Measurements from ENCODE around the gene MYO1D.
A peak's percentile ranks its signal among the peaks of the same experiment; 100 is the strongest.

Gene MYO1D

GRCh38 chr17:32496395-32497073 is 380.4 kb downstream of the MYO1D start:
- DNase-seq: peak; percentile 94

- DNase-seq: peak; percentile 24
These were observed 381.3 kb downstream of the MYO1D start for GRCh38 chr17:32495359-32496231.

- no peak for DNase-seq
These were observed 382.1 kb downstream of the MYO1D start for GRCh38 chr17:32494621-32495358.

DNA sequence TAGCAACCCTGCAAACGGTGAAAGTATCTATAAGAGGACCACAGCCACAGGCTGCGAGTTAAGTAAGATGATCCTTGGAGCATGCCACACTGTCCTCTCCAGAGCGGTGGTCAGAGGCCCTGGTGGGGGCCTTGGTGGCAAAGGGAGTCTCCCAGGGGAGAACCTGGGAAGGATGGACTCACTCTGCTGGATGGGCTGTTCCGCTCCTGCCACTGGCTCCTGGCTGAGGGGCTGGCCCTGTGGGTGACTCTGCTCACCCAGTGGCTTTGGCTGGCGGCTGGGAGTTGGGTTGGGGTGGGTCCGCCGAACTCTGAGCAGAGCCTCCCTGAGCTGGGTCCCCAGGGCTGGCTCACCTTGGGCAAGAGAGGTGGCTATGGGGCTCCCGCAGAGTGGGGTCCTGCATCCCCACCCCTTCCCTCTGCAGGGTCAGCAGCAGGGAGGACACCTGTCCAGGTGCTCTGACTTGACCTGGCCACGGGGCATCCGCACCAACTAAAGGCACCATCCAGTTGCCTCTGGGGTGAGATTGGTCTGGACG is 382.9 kb downstream of the MYO1D start:
- no peak for DNase-seq

DNA sequence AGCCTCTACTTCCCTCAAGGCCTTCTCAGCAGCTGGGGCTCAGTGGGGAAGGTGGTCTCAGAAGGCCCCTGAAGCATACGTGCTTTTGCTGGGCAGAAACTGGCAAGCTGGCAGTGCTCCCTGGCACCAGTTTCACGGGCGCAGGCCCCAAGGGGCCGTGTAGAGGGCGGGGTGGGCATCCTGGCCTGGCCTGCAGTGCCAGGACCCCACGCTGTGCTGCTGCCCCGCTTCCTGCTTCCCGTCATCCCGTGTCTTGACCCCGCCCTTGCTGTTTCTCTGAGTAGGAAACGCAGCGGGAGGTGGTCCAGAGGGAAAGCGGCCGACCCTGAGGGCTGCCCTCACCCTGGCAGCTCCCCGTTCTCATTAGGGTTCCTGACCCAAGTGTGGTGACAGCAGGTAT is 383.4 kb downstream of the MYO1D start:
- no peak for DNase-seq

DNA sequence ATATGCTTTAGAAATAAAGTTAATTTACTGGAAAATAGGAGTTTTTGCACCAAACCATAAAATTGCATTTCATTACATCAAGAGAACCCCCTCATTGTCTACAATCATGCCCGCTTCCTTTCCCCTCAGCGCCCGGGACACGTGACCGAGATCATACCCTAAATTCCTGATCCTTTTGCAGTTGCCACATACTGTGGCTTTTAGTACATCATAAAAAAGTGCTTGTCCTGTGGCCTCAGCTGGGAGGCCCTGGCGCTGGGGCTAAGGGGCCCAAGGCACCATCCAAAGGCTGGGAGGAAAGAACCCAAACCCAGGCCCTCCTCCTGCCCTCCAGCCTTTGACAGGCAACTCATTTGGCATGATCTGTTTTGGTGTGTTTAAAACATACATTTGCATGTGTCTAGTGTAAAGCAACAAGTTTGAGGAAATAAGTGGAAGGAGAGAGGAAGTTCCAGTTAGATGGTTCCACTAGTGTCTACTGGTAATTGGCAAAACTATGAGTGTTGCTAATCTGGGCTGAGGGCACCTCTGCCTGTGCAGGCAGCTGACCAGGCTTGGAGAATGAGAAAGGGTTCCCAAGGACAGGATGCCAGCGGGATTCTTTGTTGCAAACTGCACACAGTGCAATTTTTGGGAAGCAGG is 384.2 kb downstream of the MYO1D start:
- no peak for DNase-seq

GRCh38 chr17:32492264-32492589 is 384.7 kb downstream of the MYO1D start:
- no peak for DNase-seq

DNA sequence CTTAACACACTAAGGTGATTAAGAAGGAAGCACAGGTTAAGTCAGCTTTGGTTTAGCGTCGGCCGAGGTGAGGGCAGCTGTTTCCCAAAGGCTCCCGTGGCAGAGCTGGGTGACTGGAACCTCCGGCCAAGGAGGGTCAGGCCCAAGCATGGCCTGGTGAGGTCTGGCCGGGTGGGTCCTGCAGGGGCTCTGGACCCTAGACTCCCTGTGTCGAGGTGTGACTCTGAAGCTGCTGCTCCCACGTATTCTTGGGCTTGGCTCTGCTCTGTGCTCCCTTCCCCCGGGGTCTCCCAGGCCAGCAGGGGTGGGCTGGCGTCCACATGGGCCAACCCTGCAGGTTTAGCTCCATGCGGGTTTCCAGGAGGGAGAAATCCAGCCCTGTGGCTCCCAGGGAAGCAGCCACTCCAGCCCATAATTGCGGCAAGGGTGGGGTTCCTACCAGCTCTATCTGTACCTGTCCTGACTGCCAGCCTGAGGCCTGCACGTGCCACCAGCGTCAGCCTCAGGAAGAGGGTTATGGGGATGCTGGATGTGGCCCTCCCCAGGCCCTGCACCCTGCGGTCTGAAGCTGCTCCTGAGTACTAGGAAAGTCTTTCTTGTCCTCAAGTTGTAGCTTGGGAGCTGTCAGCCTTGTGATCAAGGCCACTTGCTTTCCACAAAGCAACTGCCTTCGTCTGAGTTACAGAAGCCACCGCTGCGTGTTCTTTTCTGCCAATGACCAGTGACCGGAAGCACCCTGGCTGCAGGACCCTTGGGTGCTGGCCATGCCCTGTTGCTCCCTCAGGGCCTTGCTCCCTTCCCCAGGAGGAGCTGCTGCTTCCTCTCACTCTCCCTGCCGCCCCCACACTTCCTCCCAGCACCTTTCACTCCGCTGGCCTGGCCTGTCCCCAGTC is 385.3 kb downstream of the MYO1D start:
- DNase-seq: no peak

GRCh38 chr17:32490101-32490482 is 386.8 kb downstream of the MYO1D start:
- no peak for DNase-seq

DNA sequence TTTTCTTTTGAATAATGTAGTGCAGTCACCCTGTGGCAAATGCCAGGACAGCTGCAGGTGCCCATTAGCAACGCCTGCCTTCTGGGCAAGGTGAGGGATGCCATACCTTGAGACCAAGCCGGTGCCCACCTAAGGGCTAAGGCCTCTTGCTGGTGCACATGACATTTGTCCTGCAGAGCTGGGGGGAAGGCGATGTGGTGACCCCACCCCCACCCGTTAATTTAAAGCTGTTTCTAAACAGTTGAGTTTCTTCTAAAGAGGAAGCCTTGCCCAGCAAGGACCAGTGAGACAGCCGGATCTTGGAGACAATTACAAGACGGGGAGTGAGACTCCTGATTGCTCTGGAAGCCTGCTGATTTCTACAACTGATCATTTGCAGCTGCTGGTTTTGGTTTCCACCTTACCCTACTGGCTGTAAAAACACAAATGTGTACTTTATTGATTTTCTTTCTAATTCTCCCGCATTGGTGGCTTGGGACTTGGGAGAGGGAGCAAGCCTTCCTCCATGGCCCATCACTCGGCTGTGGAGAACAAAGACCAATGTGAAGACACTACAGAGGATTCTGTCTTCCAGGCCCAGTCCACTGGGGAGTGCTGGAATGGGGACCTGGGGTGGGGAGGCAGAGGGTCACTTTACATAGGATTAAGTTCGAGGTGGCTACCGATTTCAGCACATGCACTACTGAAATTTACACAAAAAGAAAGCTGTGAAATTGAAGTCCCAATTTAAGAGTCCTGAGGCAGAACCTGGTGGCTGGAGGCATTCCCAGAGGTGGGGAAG is 387.4 kb downstream of the MYO1D start:
- DNase-seq: no peak

- no peak for DNase-seq
These were observed 388.2 kb downstream of the MYO1D start for GRCh38 chr17:32488604-32489180.

DNA sequence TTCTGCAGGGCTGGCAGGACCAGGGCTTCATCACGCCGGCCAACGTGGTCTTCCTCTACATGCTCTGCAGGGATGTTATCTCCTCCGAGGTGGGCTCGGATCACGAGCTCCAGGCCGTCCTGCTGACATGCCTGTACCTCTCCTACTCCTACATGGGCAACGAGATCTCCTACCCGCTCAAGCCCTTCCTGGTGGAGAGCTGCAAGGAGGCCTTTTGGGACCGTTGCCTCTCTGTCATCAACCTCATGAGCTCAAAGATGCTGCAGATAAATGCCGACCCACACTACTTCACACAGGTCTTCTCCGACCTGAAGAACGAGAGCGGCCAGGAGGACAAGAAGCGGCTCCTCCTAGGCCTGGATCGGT is 388.8 kb downstream of the MYO1D start:
- DNase-seq: no peak

DNA sequence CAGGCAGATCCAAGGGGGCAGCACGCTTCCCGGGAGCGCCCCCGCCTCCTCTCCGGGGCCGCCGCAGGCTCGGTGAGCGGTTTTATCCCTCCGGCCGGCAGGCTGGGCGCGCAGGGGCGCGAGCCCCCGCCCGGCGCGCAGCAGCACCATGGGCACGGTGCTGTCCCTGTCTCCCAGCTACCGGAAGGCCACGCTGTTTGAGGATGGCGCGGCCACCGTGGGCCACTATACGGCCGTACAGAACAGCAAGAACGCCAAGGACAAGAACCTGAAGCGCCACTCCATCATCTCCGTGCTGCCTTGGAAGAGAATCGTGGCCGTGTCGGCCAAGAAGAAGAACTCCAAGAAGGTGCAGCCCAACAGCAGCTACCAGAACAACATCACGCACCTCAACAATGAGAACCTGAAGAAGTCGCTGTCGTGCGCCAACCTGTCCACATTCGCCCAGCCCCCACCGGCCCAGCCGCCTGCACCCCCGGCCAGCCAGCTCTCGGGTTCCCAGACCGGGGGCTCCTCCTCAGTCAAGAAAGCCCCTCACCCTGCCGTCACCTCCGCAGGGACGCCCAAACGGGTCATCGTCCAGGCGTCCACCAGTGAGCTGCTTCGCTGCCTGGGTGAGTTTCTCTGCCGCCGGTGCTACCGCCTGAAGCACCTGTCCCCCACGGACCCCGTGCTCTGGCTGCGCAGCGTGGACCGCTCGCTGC is 389.3 kb downstream of the MYO1D start:
- peak; percentile 31 for DNase-seq

GRCh38 chr17:32486701-32487472 is 390.0 kb downstream of the MYO1D start, which contains the start of gene CDK5R1:
TSS of gene CDK5R1 (plus strand) at chr17:32486993. CDS start at chr17:32487621, 628 bp downstream.
- peak; percentile 69 for DNase-seq

- DNase-seq: peak; percentile 76
These were observed 390.7 kb downstream of the MYO1D start for GRCh38 chr17:32486111-32486700.

DNA sequence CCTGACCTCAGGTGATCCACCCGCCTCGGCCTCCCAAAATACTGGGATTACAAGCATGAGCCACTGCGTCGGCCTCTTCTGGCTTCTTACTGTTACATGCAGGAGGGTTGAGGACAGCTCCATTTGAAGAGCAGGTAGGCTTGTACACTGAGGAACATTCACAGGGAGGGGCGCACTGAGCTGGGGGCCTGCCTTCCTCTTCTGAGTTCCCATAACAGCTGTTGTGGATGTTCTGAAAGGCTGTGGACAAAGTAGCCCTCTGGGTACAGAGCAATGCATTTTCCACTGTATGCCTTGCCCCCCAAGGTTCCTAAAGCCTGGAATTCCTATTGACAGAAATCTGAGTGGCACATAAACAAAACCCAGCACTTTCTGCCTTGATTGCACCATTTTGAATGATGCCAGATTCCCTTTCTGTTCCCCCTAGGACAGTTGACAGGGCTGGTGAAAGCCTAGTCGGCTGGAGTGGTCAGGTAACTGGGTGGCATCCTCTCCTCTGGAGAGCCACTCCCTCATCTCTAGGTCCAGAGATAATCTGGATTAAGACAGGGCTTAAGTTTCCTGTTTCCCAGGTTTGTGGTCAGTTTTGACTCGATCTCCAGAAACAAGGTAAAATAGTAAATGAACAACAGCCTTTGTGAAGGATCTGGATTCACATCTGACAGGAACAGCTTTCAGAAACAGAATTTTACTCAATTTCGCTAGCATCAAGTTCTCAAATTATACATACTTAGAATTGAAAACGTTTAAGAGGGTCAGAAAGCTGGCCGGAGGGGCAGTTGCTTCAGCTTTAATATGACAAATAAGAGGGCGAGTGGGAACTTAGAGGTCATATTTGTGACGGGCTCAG is 391.4 kb downstream of the MYO1D start:
- DNase-seq: no peak

DNA sequence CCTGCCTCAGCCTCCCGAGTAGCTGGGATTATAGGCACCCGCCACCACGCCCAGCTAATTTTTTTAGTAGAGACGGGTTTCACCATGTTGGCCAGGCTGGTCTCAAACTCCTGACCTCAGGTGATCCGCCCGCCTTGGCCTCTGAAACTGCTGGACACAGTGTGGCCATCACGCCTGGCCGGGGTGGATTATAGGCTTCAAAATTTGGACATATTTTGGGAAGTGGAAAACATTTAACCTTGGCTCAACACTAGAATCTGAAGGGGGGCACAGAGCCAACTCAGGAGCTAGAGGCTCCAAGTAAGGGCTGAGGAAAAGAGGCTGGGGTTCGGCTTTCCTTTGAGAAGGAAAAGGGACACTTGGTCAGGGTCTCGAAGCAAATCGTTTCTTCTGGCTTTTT is 392.3 kb downstream of the MYO1D start:
- no peak for DNase-seq

DNA sequence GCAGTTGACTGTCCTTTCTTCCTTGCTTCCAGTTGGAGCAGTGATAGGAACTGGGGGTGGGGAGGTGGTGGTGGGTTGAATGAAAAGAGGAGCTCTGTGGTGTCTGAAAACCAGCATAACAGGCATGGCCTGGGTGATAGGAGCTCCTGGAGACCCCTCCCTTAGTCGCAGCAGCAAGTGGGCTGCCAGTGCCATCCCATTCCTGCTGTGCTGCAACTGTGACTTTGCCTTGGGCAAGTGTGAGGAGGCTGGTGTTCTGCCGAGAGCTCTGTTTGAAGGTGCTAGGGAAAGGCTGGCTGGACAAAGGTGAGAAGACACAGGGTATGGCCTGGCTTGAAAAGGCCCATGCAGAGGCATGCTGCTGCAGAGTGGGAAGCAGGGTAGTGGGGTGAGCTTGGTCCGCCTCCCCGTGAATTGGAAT is 392.9 kb downstream of the MYO1D start:
- no peak for DNase-seq

Measured in fibroblast of skin of right biceps (primary cell).